NCI-H446 (cell line): ENCODE data around the gene CMIP.

Experiments used
- DNase-seq, 2 experiments: peaks; one replicate each; lab custom pipeline; 2025; lab: John Stamatoyannopoulos, UW

The CMIP gene

GRCh38 chr16:81462683-81463082 is 18.1 kb downstream of the CMIP start:
- DNase-seq, result no peak

- DNase-seq, result no peak
Observed at GRCh38 chr16:81463296-81463890, 18.8 kb downstream of the CMIP start.

- DNase-seq, result no peak
Observed at GRCh38 chr16:81464279-81464678, 19.7 kb downstream of the CMIP start.

- DNase-seq, result no peak
Observed at GRCh38 chr16:81465375-81465943, 20.9 kb downstream of the CMIP start.

- DNase-seq, result no peak
Observed at GRCh38 chr16:81466356-81466980, 21.9 kb downstream of the CMIP start.

- no peak for DNase-seq
Observed at GRCh38 chr16:81467072-81467471, 22.5 kb downstream of the CMIP start.

GRCh38 chr16:81467815-81468214 is 23.2 kb downstream of the CMIP start:
- DNase-seq, result no peak

GRCh38 chr16:81468269-81468902 is 23.8 kb downstream of the CMIP start:
- DNase-seq, result no peak

- DNase-seq, result no peak
Observed at GRCh38 chr16:81469183-81469677, 24.6 kb downstream of the CMIP start.

GRCh38 chr16:81469710-81470535 is 25.3 kb downstream of the CMIP start:
- DNase-seq, result no peak

- DNase-seq, result no peak
Observed at GRCh38 chr16:81470796-81471636, 26.4 kb downstream of the CMIP start.

GRCh38 chr16:81471882-81472281 is 27.3 kb downstream of the CMIP start:
- DNase-seq, result no peak

GRCh38 chr16:81472391-81472790 is 27.8 kb downstream of the CMIP start:
- DNase-seq, result no peak

- DNase-seq, result no peak
Observed at GRCh38 chr16:81473066-81473488, 28.5 kb downstream of the CMIP start.

- DNase-seq, result no peak
Observed at GRCh38 chr16:81473558-81473957, 28.9 kb downstream of the CMIP start.

- no peak for DNase-seq
Observed at GRCh38 chr16:81473969-81474959, 29.7 kb downstream of the CMIP start.

GRCh38 chr16:81477697-81478693 is 33.4 kb downstream of the CMIP start:
- DNase-seq, result no peak

GRCh38 chr16:81478876-81479511 is 34.4 kb downstream of the CMIP start:
- DNase-seq, result no peak
